HG02798 (cell line): ENCODE results near the gene ZNF502.
"Not testable (repeated sequence)": the region's sequence is repeated elsewhere in the genome, so short reads cannot be mapped to it uniquely, and the experiment has no call there.

Experiments used
- ATAC-seq: cut with Tn5 transposase; IDR thresholded peaks from one replicate; pipeline ENCODE4 v1.9.1; 2021; ENCODE audit warnings: mild to moderate bottlenecking; ENCODE audit not compliant: unreplicated experiment, poor library complexity

ZNF502 gene

GRCh38 chr3:44712455-44713075 is at the start of gene ZNF502:
TSS of gene ZNF502 (plus strand) at chr3:44712660. CDS start at chr3:44720262, 7,602 bp downstream.
- ATAC-seq: no peak

DNA sequence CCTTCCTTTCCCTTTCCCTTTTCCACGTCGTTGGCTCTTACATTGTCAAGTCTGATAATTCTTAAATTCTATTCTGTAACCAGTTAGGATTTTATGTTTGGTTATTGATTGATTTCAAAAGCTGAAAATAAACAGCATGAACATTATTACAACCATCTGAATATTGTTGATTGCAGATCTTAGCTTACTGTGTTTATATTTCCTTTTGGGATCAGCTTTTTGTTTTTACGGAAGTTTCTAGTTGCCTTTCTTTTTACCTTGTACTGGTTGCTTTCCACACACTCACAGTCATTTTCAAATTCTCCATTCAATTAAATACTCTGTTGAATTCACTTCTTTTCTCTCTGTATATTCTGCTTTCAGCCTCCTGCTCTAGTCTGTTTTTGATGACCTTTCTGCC is 47.3 kb upstream of the ZNF502 start:
- no peak for ATAC-seq

GRCh38 chr3:44666346-44666745 is 46.1 kb upstream of the ZNF502 start:
- no peak for ATAC-seq

- no peak for ATAC-seq
These were observed 42.7 kb upstream of the ZNF502 start for GRCh38 chr3:44669760-44670159.

GRCh38 chr3:44673466-44673865 is 39.0 kb upstream of the ZNF502 start:
- ATAC-seq: not testable (repeated sequence)

DNA sequence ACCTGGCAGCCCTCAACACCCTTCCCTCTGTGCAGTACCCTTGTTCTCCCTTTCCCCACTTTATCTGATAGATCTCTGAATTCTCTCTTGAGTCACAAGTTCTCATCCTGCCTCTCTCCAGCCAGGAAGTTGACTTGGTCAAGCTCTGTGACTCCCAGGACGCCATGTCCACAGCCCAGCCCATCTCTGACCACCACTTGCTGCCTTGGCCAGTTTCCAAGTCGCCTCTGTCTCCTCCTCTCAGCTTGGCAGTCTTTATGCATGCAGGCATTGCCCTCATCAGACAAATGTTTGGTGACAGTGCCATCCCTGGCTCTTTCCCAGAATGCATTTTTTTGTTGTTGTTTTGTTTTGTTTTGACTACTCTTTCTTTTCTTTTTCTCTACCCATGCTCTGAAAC is 38.2 kb upstream of the ZNF502 start:
- ATAC-seq: no peak

- no peak for ATAC-seq
These were observed 33.9 kb upstream of the ZNF502 start for GRCh38 chr3:44678480-44679116.

DNA sequence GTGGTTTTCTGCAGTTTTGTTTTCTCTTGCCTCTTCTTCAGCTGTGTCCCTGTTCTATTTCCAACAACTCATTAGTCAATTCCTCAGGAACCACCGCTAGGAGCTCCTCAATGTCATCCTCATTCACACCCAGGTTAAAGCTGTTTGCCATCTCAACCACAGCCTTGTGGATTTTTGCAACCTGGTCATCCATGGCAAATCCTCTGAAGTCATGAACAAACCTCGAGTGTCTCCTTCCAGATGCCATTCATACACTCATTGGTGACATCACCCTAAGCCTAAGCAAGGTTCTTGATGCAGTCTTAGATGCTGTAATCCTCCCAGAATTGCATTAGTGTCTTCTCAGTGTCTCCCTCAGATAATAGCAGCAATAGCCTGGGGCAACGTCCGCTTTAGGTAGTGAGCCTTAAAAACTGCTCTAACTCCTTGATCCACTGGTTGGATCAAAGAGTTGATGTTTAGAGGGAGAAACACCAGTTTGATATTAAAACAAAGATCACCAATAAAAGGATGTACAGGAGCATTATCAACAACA is 31.5 kb upstream of the ZNF502 start:
- no peak for ATAC-seq

GRCh38 chr3:44682182-44682896 is 30.1 kb upstream of the ZNF502 start:
- ATAC-seq: no peak

GRCh38 chr3:44685128-44685800 is 27.2 kb upstream of the ZNF502 start:
- peak; percentile 93 for ATAC-seq

- no peak for ATAC-seq
These were observed 24.6 kb upstream of the ZNF502 start for GRCh38 chr3:44687898-44688297.

DNA sequence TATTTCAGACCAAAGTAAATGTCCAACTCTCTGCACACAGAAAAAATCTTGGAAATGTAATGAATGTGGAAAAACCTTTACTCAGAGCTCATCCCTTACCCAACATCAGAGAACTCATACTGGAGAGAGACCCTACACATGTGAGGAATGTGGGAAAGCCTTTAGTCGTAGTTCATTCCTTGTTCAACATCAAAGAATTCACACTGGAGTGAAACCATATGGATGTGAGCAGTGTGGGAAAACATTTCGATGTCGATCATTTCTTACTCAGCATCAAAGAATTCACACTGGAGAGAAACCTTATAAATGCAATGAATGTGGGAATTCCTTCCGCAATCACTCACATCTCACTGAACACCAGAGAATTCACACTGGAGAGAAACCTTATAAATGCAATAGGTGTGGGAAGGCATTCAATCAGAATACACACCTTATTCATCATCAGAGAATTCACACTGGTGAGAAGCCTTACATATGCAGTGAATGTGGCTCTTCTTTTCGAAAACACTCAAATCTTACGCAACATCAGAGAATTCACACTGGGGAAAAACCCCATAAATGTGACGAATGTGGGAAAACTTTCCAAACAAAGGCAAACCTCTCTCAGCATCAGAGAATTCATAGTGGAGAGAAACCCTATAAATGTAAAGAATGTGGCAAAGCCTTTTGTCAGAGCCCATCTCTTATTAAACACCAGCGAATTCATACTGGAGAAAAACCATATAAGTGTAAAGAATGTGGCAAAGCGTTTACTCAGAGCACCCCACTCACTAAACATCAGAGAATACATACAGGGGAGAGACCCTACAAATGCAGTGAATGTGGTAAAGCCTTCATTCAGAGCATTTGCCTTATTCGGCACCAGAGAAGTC is 9.0 kb downstream of the ZNF502 start:
- no peak for ATAC-seq

- no peak for ATAC-seq
These were observed 9.6 kb downstream of the ZNF502 start for GRCh38 chr3:44722103-44722401.

- ATAC-seq: peak; percentile 86
These were observed 17.0 kb downstream of the ZNF502 start, which contains the start of gene ZNF501 for GRCh38 chr3:44729384-44729910. TSS of gene ZNF501 (plus strand) at chr3:44729635. CDS start at chr3:44734422, 4,787 bp downstream.

DNA sequence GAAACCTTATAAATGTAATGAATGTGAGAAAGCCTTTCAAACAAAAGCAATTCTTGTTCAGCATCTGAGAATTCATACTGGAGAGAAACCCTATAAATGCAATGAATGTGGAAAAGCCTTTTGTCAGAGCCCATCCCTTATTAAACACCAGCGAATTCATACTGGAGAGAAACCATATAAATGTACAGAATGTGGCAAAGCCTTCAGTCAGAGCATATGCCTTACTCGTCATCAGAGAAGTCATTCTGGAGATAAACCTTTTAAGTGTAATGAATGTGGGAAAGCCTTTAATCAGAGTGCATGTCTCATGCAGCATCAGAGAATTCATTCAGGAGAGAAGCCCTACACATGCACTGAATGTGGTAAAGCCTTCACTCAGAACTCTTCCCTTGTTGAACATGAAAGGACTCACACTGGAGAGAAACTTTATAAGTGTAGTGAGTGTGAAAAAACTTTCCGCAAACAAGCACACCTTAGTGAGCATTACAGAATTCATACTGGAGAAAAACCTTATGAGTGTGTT is 22.2 kb downstream of the ZNF502 start:
- ATAC-seq: no peak

- no peak for ATAC-seq
These were observed 48.6 kb downstream of the ZNF502 start for GRCh38 chr3:44761101-44761423.

- peak; percentile 94 for ATAC-seq
These were observed 49.1 kb downstream of the ZNF502 start, which contains the start of the genes KIAA1143 and KIF15 for GRCh38 chr3:44761424-44762169. TSS of gene KIAA1143 (minus strand) at chr3:44761619. CDS start at chr3:44761602, 17 bp downstream. TSS of gene KIF15 (plus strand) at chr3:44761794. CDS start at chr3:44761866, 72 bp downstream.

GRCh38 chr3:44762170-44762677 is 49.8 kb downstream of the ZNF502 start:
- ATAC-seq: no peak
